B cell (primary cell): ENCODE measurements around the gene MYO1G.

ENCODE experiments used
- CTCF ChIP-seq: fragments of 200-600 bp; IDR thresholded peaks from one replicate; pipeline ENCODE4 v1.8.0; 2022; ENCODE audit warnings: antibody characterized with exemption, mild to moderate bottlenecking
- EZH2 ChIP-seq: IDR thresholded peaks from 2 replicates; pipeline ENCODE4 v1.6.1; 2012; ENCODE audit warnings: borderline replicate concordance, low read depth, mild to moderate bottlenecking, moderate library complexity, low read length; ENCODE audit not compliant: insufficient read depth, poor library complexity, severe bottlenecking

- TF ChIP-seq CTCF (no peak), EZH2 (no peak)
These were observed 42.1 kb upstream of the MYO1G start for GRCh38 chr7:45020915-45021314.
